Gastrocnemius medialis (tissue), 4 donors: ENCODE results near the gene ACSL4.

Experiments
- CTCF ChIP-seq, 5 experiments: fragments of 450-650 bp in 3 of 5; fragments of 200-600 bp in 2 of 5; sonication (generic) in 2 of 5; IDR thresholded peaks in 4 of 5; conservative IDR thresholded peaks in 1 of 5; 1 replicate in 4 of 5; 2 replicates in 1 of 5; pipeline ENCODE4 v1.5.1; 2016 to 2019; ENCODE audit warnings: antibody characterized with exemption in 5 of 5, mild to moderate bottlenecking in 3 of 5, moderate library complexity in 3 of 5
- POLR2A ChIP-seq, 2 donors: fragments of 450-650 bp; IDR thresholded peaks; one replicate each; pipeline ENCODE4 v1.6.1; 2017; ENCODE audit warnings: antibody characterized with exemption in 2 of 2, mild to moderate bottlenecking in 2 of 2, moderate library complexity in 2 of 2

DNA sequence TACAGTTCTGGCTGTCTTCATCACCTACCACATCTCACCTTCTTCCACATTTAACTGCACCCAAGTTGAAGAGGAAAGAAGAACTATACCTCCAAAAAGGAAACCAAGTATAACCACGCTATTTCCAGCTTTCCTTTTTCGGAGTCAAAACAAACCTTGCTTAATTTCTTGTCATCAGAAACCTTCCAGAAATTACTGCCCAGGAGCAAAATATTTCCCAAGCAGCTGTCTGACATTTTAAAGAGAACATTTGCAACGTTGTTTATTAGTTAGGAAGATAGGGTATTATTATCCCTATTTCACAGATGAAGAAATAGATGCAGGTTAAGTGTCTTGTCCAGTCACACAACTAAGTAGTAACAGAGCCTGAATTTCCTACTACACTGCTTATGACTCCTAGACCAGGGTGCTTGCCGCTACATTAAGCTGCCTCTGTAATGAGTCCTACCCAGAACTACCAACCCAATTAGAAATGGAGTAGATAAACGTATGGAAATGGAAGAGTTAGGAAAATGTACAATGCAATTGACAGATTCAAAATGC is 2.2 kb upstream of the ACSL4 start:
- peak in 1 of 2 donors; percentile 45 for TF ChIP-seq POLR2A (IDR thresholded peaks at IDR 0.05)
- TF ChIP-seq CTCF (IDR thresholded peaks at IDR 0.05 in 4 of 5, conservative IDR thresholded peaks at IDR 0.05 in 1 of 5) = no peak
